Activated CD8-positive, alpha-beta memory T cell treated with anti-CD3 and anti-CD28 coated beads, Interleukin-2, amount 10 ng/mL, durations not matched to agents 7 days and 5 days (primary cell): ENCODE measurements around the gene SNED1. TPM values are rescaled to one million over a fixed set of nuclear protein-coding genes. Genes with fewer than 3 reads are reported as not detected.
A peak's percentile ranks its signal among the peaks of the same experiment; 100 is the strongest.

Source experiments
- ATAC-seq: fragments of 150-1000 bp; cut with Tn5 transposase; one replicate; pipeline ENCODE4 v1.10.0; 2021; ENCODE audit warnings: moderate library complexity
- CTCF ChIA-PET: fragments of 350-600 bp; sonication (Branson Sonifier 250); formaldehyde crosslinking; loops from one replicate; lab custom pipeline; 2021; ENCODE audit warnings: antibody characterized with exemption; lab: Charles Lee
- DNase-seq: peaks from one replicate; pipeline ENCODE4 v3.0.0-alpha.2; 2020
- H3K27ac Mint-ChIP-seq: one replicate; pipeline ENCODE4 v1.8.0; 2021; ENCODE audit warnings: mild to moderate bottlenecking, mixed read lengths
- H3K27me3 Mint-ChIP-seq: one replicate; pipeline ENCODE4 v1.8.0; 2021; ENCODE audit warnings: mixed read lengths
- H3K36me3 Mint-ChIP-seq: one replicate; pipeline ENCODE4 v1.8.0; 2021; ENCODE audit warnings: mild to moderate bottlenecking, mixed read lengths
- H3K4me1 Mint-ChIP-seq: one replicate; pipeline ENCODE4 v1.8.0; 2021; ENCODE audit warnings: mixed read lengths
- H3K4me3 Mint-ChIP-seq: one replicate; pipeline ENCODE4 v1.8.0; 2021; ENCODE audit warnings: mild to moderate bottlenecking, moderate library complexity, mixed read lengths
- H3K9me3 Mint-ChIP-seq: one replicate; pipeline ENCODE4 v1.8.0; 2022; ENCODE audit warnings: low read depth, mixed read lengths
- total RNA-seq, 2 experiments: library from RNA; stranded (reverse); gene quantifications; one replicate each; pipeline ENCODE4 v1.2.3, GENCODE V29; 2021

SNED1 gene
- total RNA-seq, 2 experiments from 2014 or later = 3.6 to 4.6 TPM

GRCh38 chr2:240996161-240996833, 2.1 kb upstream of the SNED1 start:
- no peak overlapping the region for H3K27ac Mint-ChIP-seq
- peaks cover 20% of the 10 kb centered on the region for H3K27me3 Mint-ChIP-seq
- CTCF ChIA-PET = no interaction called here
- DNase-seq (no peak), ATAC-seq (no peak)
- no peak overlapping the region for H3K4me3 Mint-ChIP-seq
- peaks cover 2% of the 10 kb centered on the region for H3K4me1 Mint-ChIP-seq
- no peaks in the 10 kb centered on the region for H3K36me3 Mint-ChIP-seq
- H3K9me3 Mint-ChIP-seq = no peaks in the 10 kb centered on the region

- H3K36me3 Mint-ChIP-seq = no peaks in the 10 kb centered on the region
- no peak overlapping the region for H3K27ac Mint-ChIP-seq
- H3K4me1 Mint-ChIP-seq = peaks cover 2% of the 10 kb centered on the region
- H3K4me3 Mint-ChIP-seq = no peak overlapping the region
- DNase-seq = no peak
- H3K27me3 Mint-ChIP-seq = peaks cover 20% of the 10 kb centered on the region
- CTCF ChIA-PET = no interaction called here
- ATAC-seq = no peak
- H3K9me3 Mint-ChIP-seq = no peaks in the 10 kb centered on the region
These were observed 1.6 kb upstream of the SNED1 start for GRCh38 chr2:240996834-240997140.

GRCh38 chr2:240997141-240997855, 1.1 kb upstream of the SNED1 start:
- no peak overlapping the region for H3K27ac Mint-ChIP-seq
- no peaks in the 10 kb centered on the region for H3K36me3 Mint-ChIP-seq
- no peaks in the 10 kb centered on the region for H3K9me3 Mint-ChIP-seq
- H3K4me1 Mint-ChIP-seq = peaks cover 2% of the 10 kb centered on the region
- H3K27me3 Mint-ChIP-seq = peaks cover 20% of the 10 kb centered on the region
- no peak overlapping the region for H3K4me3 Mint-ChIP-seq
- ATAC-seq (no peak), DNase-seq (no peak)
- CTCF ChIA-PET = no interaction called here

DNA sequence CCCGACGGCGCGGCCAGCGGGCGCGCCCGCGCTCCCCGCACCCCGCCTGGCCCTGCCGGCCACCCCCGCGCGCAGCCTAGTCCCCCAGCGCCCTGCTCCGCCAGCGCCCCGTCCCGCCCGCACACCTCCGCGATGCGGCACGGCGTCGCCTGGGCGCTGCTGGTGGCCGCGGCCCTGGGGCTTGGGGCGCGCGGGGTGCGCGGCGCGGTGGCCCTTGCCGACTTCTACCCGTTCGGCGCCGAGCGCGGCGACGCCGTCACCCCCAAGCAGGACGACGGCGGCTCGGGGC, 232 bp downstream of the SNED1 start:
- CTCF ChIA-PET = no interaction called here
- Mint-ChIP-seq H3K27ac (no peak overlapping the region), H3K27me3 (peaks cover 20% of the 10 kb centered on the region), H3K9me3 (no peaks in the 10 kb centered on the region), H3K4me1 (peaks cover 2% of the 10 kb centered on the region), H3K36me3 (no peaks in the 10 kb centered on the region), H3K4me3 (no peak overlapping the region)
- DNase-seq (peak; percentile 19), ATAC-seq (peak; percentile 31)

DNA sequence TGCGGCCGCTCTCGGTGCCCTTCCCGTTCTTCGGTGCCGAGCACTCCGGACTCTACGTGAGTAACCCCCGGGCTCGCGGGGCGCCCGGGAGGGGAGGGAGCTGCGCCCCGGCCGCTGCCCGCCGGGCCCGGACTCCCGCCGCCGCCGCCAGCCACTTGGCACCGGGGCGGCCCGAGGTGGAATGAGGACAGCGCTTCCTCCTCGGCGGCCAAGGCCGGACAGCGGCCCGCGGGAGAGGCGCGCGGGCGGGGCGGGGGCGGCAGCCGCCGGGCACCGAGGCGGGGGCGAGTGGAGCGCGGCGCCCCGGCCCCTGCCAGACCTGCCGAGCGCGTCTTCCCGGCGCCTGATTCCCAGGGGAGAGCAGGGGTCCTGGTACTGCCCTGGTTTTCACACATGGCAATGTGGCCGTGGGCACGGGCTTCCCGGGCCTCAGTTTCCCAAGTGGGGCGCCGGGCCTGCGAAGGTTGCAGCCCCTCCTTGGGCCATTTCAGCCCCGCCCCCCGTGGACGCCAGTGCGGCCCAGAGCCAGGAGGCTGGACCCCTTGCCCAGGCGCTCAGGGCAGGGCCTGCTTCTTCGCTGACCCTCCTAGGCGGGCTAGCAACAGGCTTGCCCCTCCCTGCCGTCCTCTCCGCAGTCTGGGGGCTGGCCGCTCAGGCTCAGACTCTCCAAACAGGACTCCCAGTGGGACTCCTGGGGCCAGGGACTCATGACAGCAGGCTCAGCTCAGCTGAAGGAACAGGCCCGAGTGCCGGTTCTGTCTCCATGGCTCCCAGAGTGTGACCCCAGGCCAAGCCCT, 775 bp downstream of the SNED1 start:
- H3K4me1 Mint-ChIP-seq = peaks cover 2% of the 10 kb centered on the region
- no peak overlapping the region for H3K27ac Mint-ChIP-seq
- no peaks in the 10 kb centered on the region for H3K36me3 Mint-ChIP-seq
- no peak overlapping the region for H3K4me3 Mint-ChIP-seq
- DNase-seq (peak; percentile 36), ATAC-seq (no peak)
- H3K27me3 Mint-ChIP-seq = peaks cover 20% of the 10 kb centered on the region
- CTCF ChIA-PET = no interaction called here
- peaks cover 4% of the 10 kb centered on the region for H3K9me3 Mint-ChIP-seq

- peaks cover 20% of the 10 kb centered on the region for H3K27me3 Mint-ChIP-seq
- ATAC-seq (no peak), DNase-seq (peak; percentile 35)
- peaks cover 4% of the 10 kb centered on the region for H3K9me3 Mint-ChIP-seq
- no peaks in the 10 kb centered on the region for H3K36me3 Mint-ChIP-seq
- no peak overlapping the region for H3K4me3 Mint-ChIP-seq
- no peak overlapping the region for H3K27ac Mint-ChIP-seq
- peaks cover 2% of the 10 kb centered on the region for H3K4me1 Mint-ChIP-seq
- CTCF ChIA-PET = no interaction called here
These were observed 1.6 kb downstream of the SNED1 start for GRCh38 chr2:240999873-241000541.

DNA sequence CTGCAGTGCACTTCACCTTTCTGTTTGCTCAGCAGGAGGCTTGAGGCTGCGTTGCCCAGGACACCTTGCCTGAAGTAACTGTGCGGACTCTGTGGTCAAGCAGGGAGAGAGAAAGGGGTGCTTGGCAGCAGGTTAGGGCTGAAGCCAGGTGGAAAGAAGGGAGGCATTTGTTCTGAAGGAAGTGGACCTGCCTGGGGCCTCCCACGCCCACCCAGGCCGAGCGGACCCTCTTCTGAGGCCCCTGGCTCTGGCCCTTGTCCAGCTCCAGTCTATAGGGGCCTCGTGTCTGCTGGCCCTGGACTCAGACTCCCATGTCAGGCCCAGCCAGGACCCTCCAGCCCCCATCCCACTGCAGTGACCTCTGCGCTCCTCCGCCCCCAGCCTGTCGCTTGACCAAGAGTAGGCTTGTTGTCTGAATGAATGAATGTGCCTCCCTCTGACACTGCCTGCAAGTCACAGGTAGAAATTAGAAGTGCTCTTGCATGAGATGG, 2.5 kb downstream of the SNED1 start:
- CTCF ChIA-PET = no interaction called here

GRCh38 chr2:241001413-241002274, 3.2 kb downstream of the SNED1 start:
- Mint-ChIP-seq H3K27me3 (peaks cover 27% of the 10 kb centered on the region), H3K9me3 (peaks cover 13% of the 10 kb centered on the region), H3K4me3 (no peak overlapping the region), H3K27ac (no peak overlapping the region), H3K4me1 (peaks cover 2% of the 10 kb centered on the region), H3K36me3 (no peaks in the 10 kb centered on the region)
- no peak for ATAC-seq
- peak; percentile 37 for DNase-seq
- CTCF ChIA-PET = no interaction called here

More for the DNA sequence above, 2.5 kb downstream of the SNED1 start:
- Mint-ChIP-seq H3K9me3 (peaks cover 10% of the 10 kb centered on the region), H3K36me3 (no peaks in the 10 kb centered on the region), H3K27me3 (peaks cover 25% of the 10 kb centered on the region), H3K4me1 (peaks cover 2% of the 10 kb centered on the region), H3K4me3 (no peak overlapping the region), H3K27ac (no peak overlapping the region)
- no peak for ATAC-seq
- peak; percentile 28 for DNase-seq

- Mint-ChIP-seq H3K4me3 (no peak overlapping the region), H3K9me3 (peaks cover 13% of the 10 kb centered on the region), H3K4me1 (peaks cover under 1% of the 10 kb centered on the region), H3K27me3 (peaks cover 24% of the 10 kb centered on the region), H3K36me3 (no peaks in the 10 kb centered on the region), H3K27ac (no peak overlapping the region)
- no peak for DNase-seq
- CTCF ChIA-PET = no interaction called here
- ATAC-seq = no peak
These were observed 4.0 kb downstream of the SNED1 start for GRCh38 chr2:241002275-241003046.

DNA sequence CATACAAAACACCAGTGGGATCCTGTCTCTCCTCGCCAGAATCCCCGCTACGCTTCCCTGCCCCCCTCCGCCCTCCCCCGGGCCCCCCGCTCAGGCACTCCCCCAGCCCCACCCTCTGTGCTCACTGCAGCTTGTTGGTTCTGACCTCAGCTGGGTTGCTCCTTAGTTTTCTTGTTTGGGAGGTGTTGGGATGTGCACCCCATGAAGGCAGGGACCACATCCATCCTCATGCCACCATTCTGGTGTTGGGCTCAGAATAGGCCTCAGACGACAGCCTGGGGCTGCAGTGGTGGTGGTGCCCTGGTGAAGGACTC, 4.6 kb downstream of the SNED1 start:
- Mint-ChIP-seq H3K36me3 (no peaks in the 10 kb centered on the region), H3K27me3 (peaks cover 21% of the 10 kb centered on the region), H3K9me3 (peaks cover 13% of the 10 kb centered on the region), H3K4me1 (no peaks in the 10 kb centered on the region), H3K27ac (no peak overlapping the region), H3K4me3 (no peak overlapping the region)
- DNase-seq (no peak), ATAC-seq (no peak)
- CTCF ChIA-PET = no interaction called here

DNA sequence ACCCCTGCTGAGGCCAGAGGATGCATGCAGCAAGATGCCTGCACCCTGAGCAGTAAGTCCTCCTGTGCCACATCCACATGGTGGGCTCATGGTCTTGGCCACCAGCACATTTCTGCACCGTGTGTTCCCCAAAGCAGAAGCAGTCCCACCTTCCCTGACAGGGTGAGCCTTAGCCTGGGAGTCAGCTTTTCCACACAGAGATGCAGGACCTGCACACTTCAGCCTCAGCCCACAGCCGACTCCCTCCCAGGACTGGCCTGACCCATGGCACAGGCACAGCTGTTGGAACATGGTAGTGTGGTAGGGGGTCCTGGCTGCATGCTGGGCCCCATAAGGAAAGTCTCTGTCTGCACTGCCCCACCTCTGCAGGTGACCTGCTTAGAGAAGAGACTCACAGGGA, 5.0 kb downstream of the SNED1 start:
- peaks cover 13% of the 10 kb centered on the region for H3K9me3 Mint-ChIP-seq
- DNase-seq (peak; percentile 26), ATAC-seq (no peak)
- CTCF ChIA-PET = no interaction called here
- no peaks in the 10 kb centered on the region for H3K36me3 Mint-ChIP-seq
- no peaks in the 10 kb centered on the region for H3K4me1 Mint-ChIP-seq
- no peak overlapping the region for H3K27ac Mint-ChIP-seq
- peaks cover 21% of the 10 kb centered on the region for H3K27me3 Mint-ChIP-seq
- H3K4me3 Mint-ChIP-seq = no peak overlapping the region

DNA sequence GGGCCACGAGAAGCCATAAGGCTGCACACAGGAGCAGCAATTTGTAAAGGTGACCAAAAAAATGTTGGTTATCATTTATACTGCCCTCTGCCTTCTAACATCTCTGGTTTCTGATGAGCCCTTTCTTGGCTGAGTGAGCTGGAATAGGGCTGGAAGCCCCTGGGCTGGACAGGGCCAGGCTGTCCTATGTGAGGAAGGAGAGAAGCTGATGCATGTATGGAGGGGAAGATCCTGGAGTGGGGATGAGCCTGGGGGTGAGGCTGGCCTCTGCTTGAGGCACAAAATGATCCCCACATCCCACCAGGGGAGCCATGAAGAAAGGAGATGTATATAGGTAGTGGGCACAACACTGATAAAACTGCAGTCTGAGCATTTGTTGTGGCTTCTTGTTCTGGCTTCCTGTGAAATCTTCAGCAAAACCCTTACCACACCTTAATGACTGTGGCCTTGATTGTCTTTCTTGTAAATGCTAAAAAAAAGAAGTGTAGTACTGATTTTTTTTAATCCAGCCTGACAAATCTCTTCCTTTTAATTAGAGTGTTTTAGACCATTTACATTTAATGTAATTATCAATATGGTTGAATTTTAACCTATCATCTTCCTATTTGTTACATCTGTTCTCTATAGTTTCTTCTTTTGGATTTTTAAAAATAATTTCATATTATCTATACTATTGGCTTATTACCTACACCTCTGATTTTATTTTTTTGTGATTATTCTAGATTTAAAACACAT, 5.6 kb downstream of the SNED1 start:
- no peak for ATAC-seq
- no peak overlapping the region for H3K27ac Mint-ChIP-seq
- H3K9me3 Mint-ChIP-seq = peaks cover 13% of the 10 kb centered on the region
- no peak for DNase-seq
- peaks cover 24% of the 10 kb centered on the region for H3K27me3 Mint-ChIP-seq
- no peaks in the 10 kb centered on the region for H3K36me3 Mint-ChIP-seq
- CTCF ChIA-PET = no interaction called here
- no peak overlapping the region for H3K4me3 Mint-ChIP-seq
- H3K4me1 Mint-ChIP-seq = peaks cover under 1% of the 10 kb centered on the region
